WTC11 (cell line): ENCODE measurements around the gene ZIC1. TPM values are rescaled to one million over a fixed set of nuclear protein-coding genes. Genes with fewer than 3 reads are reported as not detected.

ENCODE experiments used
- ATAC-seq: fragments of 200-7000 bp; cut with Tn5 transposase; 2 replicates; pipeline ENCODE4 v1.10.0; 2021; ENCODE audit warnings: mild to moderate bottlenecking, moderate library complexity
- CTCF ChIA-PET: fragments of 300-600 bp; sonication (Branson Sonifier 250); formaldehyde crosslinking; loops from one replicate; lab custom pipeline; 2021; ENCODE audit warnings: antibody characterized with exemption; lab: Charles Lee
- POLR2A ChIA-PET: fragments of 350-600 bp; sonication (Branson Sonifier 250); formaldehyde crosslinking; loops from one replicate; lab custom pipeline; 2021; ENCODE audit warnings: antibody characterized with exemption; lab: Charles Lee
- DNase-seq: peaks from one replicate; pipeline ENCODE4 v3.0.0; 2021; ENCODE audit warnings: low spot score
- H3K27ac Mint-ChIP-seq: 2 replicates; pipeline ENCODE4 v1.8.0; 2021; ENCODE audit warnings: mixed read lengths
- H3K27me3 Mint-ChIP-seq: 2 replicates; pipeline ENCODE4 v1.8.0; 2021; ENCODE audit warnings: low read depth, mild to moderate bottlenecking, moderate library complexity, mixed read lengths
- H3K36me3 Mint-ChIP-seq: 2 replicates; pipeline ENCODE4 v1.8.0; 2021; ENCODE audit warnings: mixed read lengths
- H3K4me1 Mint-ChIP-seq: 2 replicates; pipeline ENCODE4 v1.8.0; 2022; ENCODE audit warnings: mixed read lengths
- H3K4me3 Mint-ChIP-seq: 2 replicates; pipeline ENCODE4 v1.8.0; 2021; ENCODE audit warnings: mild to moderate bottlenecking, moderate library complexity, mixed read lengths
- H3K9me3 Mint-ChIP-seq: 2 replicates; pipeline ENCODE4 v1.8.0; 2021; ENCODE audit warnings: mixed read lengths
- ATF1 ChIP-seq: sonication (generic); formaldehyde crosslinking; IDR thresholded peaks from 2 replicates; pipeline ENCODE4 v1.8.1; 2023; ENCODE audit warnings: mild to moderate bottlenecking, moderate library complexity, missing genetic modification reagents
- ELF4 ChIP-seq: sonication (generic); formaldehyde crosslinking; IDR thresholded peaks from 2 replicates; pipeline ENCODE4 v1.8.1; 2022; ENCODE audit warnings: low read depth, mild to moderate bottlenecking, moderate library complexity, missing genetic modification reagents
- EMX1 ChIP-seq: fragments of 250-450 bp; sonication (Bioruptor Pico); IDR thresholded peaks from 2 replicates; pipeline ENCODE4 v1.8.0; 2021; ENCODE audit warnings: mild to moderate bottlenecking
- ERG ChIP-seq: fragments of 250-450 bp; sonication (Bioruptor Pico); IDR thresholded peaks from 2 replicates; pipeline ENCODE4 v1.8.0; 2021; ENCODE audit warnings: mild to moderate bottlenecking
- FOXP1 ChIP-seq: sonication (generic); formaldehyde crosslinking; IDR thresholded peaks from 2 replicates; pipeline ENCODE4 v1.8.0; 2022; ENCODE audit warnings: missing genetic modification reagents, mild to moderate bottlenecking, moderate library complexity, borderline replicate concordance
- IRF1 ChIP-seq: sonication (generic); formaldehyde crosslinking; IDR thresholded peaks from 2 replicates; pipeline ENCODE4 v1.8.0; 2023; ENCODE audit warnings: missing genetic modification reagents
- JAZF1 ChIP-seq: fragments of 250-450 bp; sonication (Bioruptor Pico); IDR thresholded peaks from 2 replicates; pipeline ENCODE4 v1.9.0; 2021; ENCODE audit warnings: moderate library complexity, mild to moderate bottlenecking, inconsistent platforms
- MAX ChIP-seq: sonication (generic); formaldehyde crosslinking; IDR thresholded peaks from 2 replicates; pipeline ENCODE4 v1.8.0; 2022; ENCODE audit warnings: mild to moderate bottlenecking, missing genetic modification reagents
- NFATC4 ChIP-seq: fragments of 250-450 bp; sonication (Bioruptor Pico); IDR thresholded peaks from 2 replicates; pipeline ENCODE4 v1.9.0; 2021; ENCODE audit warnings: mild to moderate bottlenecking
- NR1H2 ChIP-seq: sonication (generic); formaldehyde crosslinking; IDR thresholded peaks from 2 replicates; pipeline ENCODE4 v1.9.0; 2021; ENCODE audit warnings: mild to moderate bottlenecking, moderate library complexity, missing genetic modification reagents
- PRRX2 ChIP-seq: fragments of 250-450 bp; sonication (Bioruptor Pico); IDR thresholded peaks from 2 replicates; pipeline ENCODE4 v1.8.0; 2021; ENCODE audit warnings: mild to moderate bottlenecking
- SMAD3 ChIP-seq: sonication (generic); formaldehyde crosslinking; IDR thresholded peaks from 2 replicates; pipeline ENCODE4 v1.8.0; 2022; ENCODE audit warnings: missing genetic modification reagents, mild to moderate bottlenecking, borderline replicate concordance
- SOX15 ChIP-seq: fragments of 250-450 bp; sonication (Bioruptor Pico); IDR thresholded peaks from 2 replicates; pipeline ENCODE4 v1.9.0; 2021; ENCODE audit warnings: mild to moderate bottlenecking
- ZMAT4 ChIP-seq: fragments of 250-450 bp; sonication (Bioruptor Pico); IDR thresholded peaks from 2 replicates; pipeline ENCODE4 v1.9.0; 2021; ENCODE audit warnings: mild to moderate bottlenecking
- ZNF263 ChIP-seq: sonication (generic); formaldehyde crosslinking; IDR thresholded peaks from 2 replicates; pipeline ENCODE4 v1.8.1; 2022; ENCODE audit warnings: low read depth, mild to moderate bottlenecking, moderate library complexity, missing genetic modification reagents
- ZNF512 ChIP-seq: sonication (generic); formaldehyde crosslinking; IDR thresholded peaks from 2 replicates; pipeline ENCODE4 v1.8.1; 2022; ENCODE audit warnings: missing genetic modification reagents, borderline replicate concordance
- total RNA-seq: library from RNA; stranded (reverse); gene quantifications from 3 replicates; pipeline ENCODE4 v1.2.3, GENCODE V29; 2021
- TF ChIP-seq, protein P1 (sequence below): fragments of 250-450 bp; sonication (Bioruptor Pico); IDR thresholded peaks from 2 replicates; pipeline ENCODE4 v1.9.0; 2021; ENCODE audit warnings: mild to moderate bottlenecking, borderline replicate concordance

ZIC1 gene
- total RNA-seq, 1 experiment from 2014 or later, result 59.7 TPM

DNA sequence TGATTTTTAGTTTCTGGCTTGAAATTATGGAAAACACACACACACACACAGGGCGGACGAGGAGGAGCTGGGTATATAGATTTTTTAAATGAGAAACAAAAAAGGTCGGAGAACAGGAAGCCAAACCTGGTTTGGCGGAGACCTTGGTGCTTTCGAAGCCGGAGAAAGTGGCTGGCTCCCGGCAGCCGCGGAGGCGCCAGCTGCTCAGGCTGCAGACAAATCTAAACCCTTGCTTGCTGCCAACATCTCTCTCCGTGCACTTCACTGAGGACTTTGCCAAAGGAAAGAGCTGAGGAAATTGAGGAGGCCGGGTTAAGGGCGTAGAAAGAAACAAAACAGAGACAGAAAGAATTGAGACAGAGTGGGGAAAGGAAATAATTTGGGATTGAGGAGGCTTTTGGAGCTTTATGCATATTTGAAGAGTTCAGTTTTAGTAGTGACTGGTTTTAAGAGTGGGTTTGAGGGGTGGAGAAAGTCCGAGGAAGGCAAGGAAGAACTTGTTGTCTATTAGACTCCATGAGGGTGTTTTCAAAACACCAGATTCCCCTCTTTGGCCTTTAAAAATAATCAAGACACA lies 2.2 kb downstream of the ZIC1 start (continued):
- TF ChIP-seq, protein P1, sequence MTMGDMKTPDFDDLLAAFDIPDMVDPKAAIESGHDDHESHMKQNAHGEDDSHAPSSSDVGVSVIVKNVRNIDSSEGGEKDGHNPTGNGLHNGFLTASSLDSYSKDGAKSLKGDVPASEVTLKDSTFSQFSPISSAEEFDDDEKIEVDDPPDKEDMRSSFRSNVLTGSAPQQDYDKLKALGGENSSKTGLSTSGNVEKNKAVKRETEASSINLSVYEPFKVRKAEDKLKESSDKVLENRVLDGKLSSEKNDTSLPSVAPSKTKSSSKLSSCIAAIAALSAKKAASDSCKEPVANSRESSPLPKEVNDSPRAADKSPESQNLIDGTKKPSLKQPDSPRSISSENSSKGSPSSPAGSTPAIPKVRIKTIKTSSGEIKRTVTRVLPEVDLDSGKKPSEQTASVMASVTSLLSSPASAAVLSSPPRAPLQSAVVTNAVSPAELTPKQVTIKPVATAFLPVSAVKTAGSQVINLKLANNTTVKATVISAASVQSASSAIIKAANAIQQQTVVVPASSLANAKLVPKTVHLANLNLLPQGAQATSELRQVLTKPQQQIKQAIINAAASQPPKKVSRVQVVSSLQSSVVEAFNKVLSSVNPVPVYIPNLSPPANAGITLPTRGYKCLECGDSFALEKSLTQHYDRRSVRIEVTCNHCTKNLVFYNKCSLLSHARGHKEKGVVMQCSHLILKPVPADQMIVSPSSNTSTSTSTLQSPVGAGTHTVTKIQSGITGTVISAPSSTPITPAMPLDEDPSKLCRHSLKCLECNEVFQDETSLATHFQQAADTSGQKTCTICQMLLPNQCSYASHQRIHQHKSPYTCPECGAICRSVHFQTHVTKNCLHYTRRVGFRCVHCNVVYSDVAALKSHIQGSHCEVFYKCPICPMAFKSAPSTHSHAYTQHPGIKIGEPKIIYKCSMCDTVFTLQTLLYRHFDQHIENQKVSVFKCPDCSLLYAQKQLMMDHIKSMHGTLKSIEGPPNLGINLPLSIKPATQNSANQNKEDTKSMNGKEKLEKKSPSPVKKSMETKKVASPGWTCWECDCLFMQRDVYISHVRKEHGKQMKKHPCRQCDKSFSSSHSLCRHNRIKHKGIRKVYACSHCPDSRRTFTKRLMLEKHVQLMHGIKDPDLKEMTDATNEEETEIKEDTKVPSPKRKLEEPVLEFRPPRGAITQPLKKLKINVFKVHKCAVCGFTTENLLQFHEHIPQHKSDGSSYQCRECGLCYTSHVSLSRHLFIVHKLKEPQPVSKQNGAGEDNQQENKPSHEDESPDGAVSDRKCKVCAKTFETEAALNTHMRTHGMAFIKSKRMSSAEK (CRISPR knock-in tag), result no peak

DNA sequence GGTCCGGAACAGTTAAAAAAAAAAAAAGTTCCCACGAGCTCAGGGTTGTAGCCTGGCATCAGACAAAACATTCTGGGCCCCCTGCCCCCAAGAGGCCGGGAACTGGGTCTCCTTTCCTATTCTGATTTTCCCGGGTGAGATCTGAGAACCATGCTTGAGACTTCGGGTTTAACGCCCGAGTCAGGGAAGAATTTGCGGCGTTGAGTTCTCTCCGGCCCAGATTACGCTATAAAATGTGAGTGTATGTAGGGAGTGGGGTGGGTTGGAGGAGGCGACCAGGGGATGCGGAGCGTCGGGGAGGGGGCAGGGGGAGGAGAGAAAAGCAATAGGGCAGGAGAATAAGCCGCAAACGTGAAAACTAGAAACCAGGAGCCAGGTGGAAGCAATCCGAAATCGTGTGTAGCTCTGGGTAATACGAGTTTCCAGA lies 2.7 kb downstream of the ZIC1 start:
- H3K36me3 Mint-ChIP-seq, result peaks cover 3% of the 10 kb centered on the region; the same call in 1 of the 2 replicates
- H3K27ac Mint-ChIP-seq, result 0 out of 2 replicates have a peak overlapping the region, but pooled peaks have one; percentile 1
- CTCF ChIA-PET, result interaction anchor here (1.3 to 3.8 kb wide), 6 partner anchors 14 to 51 kb away, joined by 4 to 37 read pairs (median 12); no protein-coding TSS in a partner anchor
- DNase-seq, result no peak
- TF ChIP-seq MAX (CRISPR knock-in tag) (no peak), ZNF512 (CRISPR knock-in tag) (no peak), PRRX2 (CRISPR knock-in tag) (no peak)
- no peaks in the 10 kb centered on the region for H3K9me3 Mint-ChIP-seq
- ATAC-seq, result no peak
- H3K4me1 Mint-ChIP-seq, result peaks cover 76% of the 10 kb centered on the region
- POLR2A ChIA-PET, result interaction anchor here (0.7 to 2.3 kb wide), 6 partner anchors 11 to 20 kb away, joined by 3 to 23 read pairs (median 7); no protein-coding TSS in a partner anchor
- H3K4me3 Mint-ChIP-seq, result peak overlapping the region; percentile 73
- peaks cover 99% of the 10 kb centered on the region for H3K27me3 Mint-ChIP-seq

DNA sequence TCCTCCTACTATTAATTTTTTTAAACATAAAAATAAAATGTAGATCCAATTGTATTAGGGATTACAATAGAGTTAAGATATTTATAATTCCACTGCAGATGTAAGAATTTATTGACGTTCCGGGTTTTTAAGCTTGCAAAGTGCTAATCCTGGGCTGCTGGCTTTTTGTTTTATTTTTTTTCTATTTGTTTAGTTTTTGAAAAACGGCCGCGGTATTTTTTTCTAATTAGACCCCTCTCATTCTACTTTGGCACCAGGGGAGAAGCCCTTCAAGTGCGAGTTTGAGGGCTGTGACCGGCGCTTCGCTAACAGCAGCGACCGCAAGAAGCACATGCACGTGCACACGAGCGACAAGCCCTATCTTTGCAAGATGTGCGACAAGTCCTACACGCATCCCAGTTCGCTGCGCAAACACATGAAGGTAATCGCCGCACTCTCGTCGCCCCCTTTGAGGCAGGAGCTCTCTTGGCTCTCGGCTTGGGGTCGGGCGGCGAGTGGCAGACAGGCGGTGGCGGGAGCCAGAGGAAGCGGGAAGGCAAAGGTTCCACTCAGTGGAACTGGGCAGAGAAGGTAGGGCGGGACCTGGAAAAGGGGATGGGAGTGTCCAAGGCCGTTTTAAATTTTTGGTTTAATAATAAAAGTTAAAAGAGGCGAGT lies 3.2 kb downstream of the ZIC1 start:
- H3K4me1 Mint-ChIP-seq, result peaks cover 76% of the 10 kb centered on the region
- POLR2A ChIA-PET, result interaction anchor here (0.7 to 1.8 kb wide), 5 partner anchors 11 to 35 kb away, joined by 3 to 23 read pairs (median 3); no protein-coding TSS in a partner anchor
- H3K4me3 Mint-ChIP-seq, result peak overlapping the region; percentile 73
- CTCF ChIA-PET, result interaction anchor here (1.1 to 3.8 kb wide), 6 partner anchors 14 to 55 kb away, joined by 4 to 37 read pairs (median 10); no protein-coding TSS in a partner anchor
- DNase-seq, result peak; percentile 74
- H3K27me3 Mint-ChIP-seq, result peaks cover 99% of the 10 kb centered on the region
- H3K36me3 Mint-ChIP-seq, result peaks cover 3% of the 10 kb centered on the region; the same call in 1 of the 2 replicates
- H3K9me3 Mint-ChIP-seq, result no peaks in the 10 kb centered on the region
- ATAC-seq, result peak; percentile 7
- H3K27ac Mint-ChIP-seq, result peak overlapping the region; percentile 91
- TF ChIP-seq IRF1 (CRISPR knock-in tag) (no peak), SOX15 (CRISPR knock-in tag) (no peak), ZNF263 (no peak), ATF1 (CRISPR knock-in tag) (no peak), JAZF1 (no peak), FOXP1 (CRISPR knock-in tag) (peak; percentile 28; the same call in 1 of the 2 replicates), ELF4 (no peak), NFATC4 (CRISPR knock-in tag) (no peak), ERG (CRISPR knock-in tag) (no peak), NR1H2 (CRISPR knock-in tag) (no peak), SMAD3 (CRISPR knock-in tag) (0 out of 2 replicates have a peak, but pooled peaks have one; percentile 23), EMX1 (CRISPR knock-in tag) (no peak), ZMAT4 (CRISPR knock-in tag) (no peak)
- TF ChIP-seq, protein P1 (CRISPR knock-in tag), result no peak
